ENCODE data around the gene TXNRD3. TPM values are rescaled to one million over a fixed set of nuclear protein-coding genes. Genes with fewer than 3 reads are reported as not detected.

TXNRD3 gene
- total RNA-seq: 6.0 and 8.7 TPM in 2 replicates

GRCh38 chr3:126654571-126655383 is at the start of gene TXNRD3:
Gene TXNRD3 (minus strand): TSS chr3:126655124.

GRCh38 chr3:126703512-126704493 is 48.9 kb upstream of the TXNRD3 start, which contains the start of gene CHCHD6:
Gene CHCHD6 (plus strand): TSS chr3:126704240. CDS start chr3:126704313, 73 bp downstream.

GRCh38 chr3:126558336-126559071 is 96.4 kb downstream of the TXNRD3 start, which contains the start of gene C3orf22:
Gene C3orf22 (minus strand): TSS chr3:126558932. CDS start chr3:126553390, 5,542 bp downstream.

Other genes with a start within 250 kb of the TXNRD3 start
- 14.6 and 18.7 TPM in 2 replicates for gene ZXDC, start 179.2 kb downstream of the TXNRD3 start, total RNA-seq
- not detected in 2 replicates for gene UROC1, start 137.4 kb downstream of the TXNRD3 start, total RNA-seq
- not detected in 2 replicates for gene CHST13, start 131.0 kb downstream of the TXNRD3 start, total RNA-seq
- gene C3orf22, start 96.2 kb downstream of the TXNRD3 start, total RNA-seq: not detected in 2 replicates
- gene CHCHD6, start 49.1 kb upstream of the TXNRD3 start, total RNA-seq: 12.3 and 15.8 TPM in 2 replicates